Measurements from ENCODE around the gene PRSS33. TPM values are rescaled to one million over a fixed set of nuclear protein-coding genes. Genes with fewer than 3 reads are reported as not detected.

Gene PRSS33
- total and polyA plus RNA-seq, 2 of the 8 experiments (the other 6 are each of a cell fraction or from before 2014, with no cell fraction given), result 0.09 TPM; not detected in 1

GRCh38 chr16:2787961-2788360 is 601 bp upstream of the PRSS33 start (continued):
- TF ChIP-seq CHD7 (IDR thresholded peaks at IDR 0.05; ENCODE audit: insufficient replicate concordance, low read length), result no peak
- no peak for TF ChIP-seq CTBP2 (IDR thresholded peaks at IDR 0.05; ENCODE audit: borderline replicate concordance, insufficient read depth, insufficient read length, low read length)
- no peak for TF ChIP-seq E2F6 (IDR thresholded peaks at IDR 0.05)
- TF ChIP-seq HDAC6 (IDR thresholded peaks at IDR 0.05; ENCODE audit: low read depth, low read length), result no peak
- no peak for TF ChIP-seq ATF2 (IDR thresholded peaks at IDR 0.05; ENCODE audit: low read length)
- no peak for TF ChIP-seq CHD2 (IDR thresholded peaks at IDR 0.05; ENCODE audit: low read length)
- no peak for TF ChIP-seq MAFK (IDR thresholded peaks at IDR 0.05; ENCODE audit: low read depth, low read length)
- TF ChIP-seq FOSL1 (IDR thresholded peaks at IDR 0.05; ENCODE audit: insufficient read depth, low read depth, low read length), result no peak
- no peak for TF ChIP-seq SP4 (IDR thresholded peaks at IDR 0.05; ENCODE audit: low read length)
